Left kidney (tissue), 2 donors: ENCODE data around the gene ZIC1. TPM values are rescaled to one million over a fixed set of nuclear protein-coding genes. Genes with fewer than 3 reads are reported as not detected.

Experiments
- DNase-seq: peaks from one replicate; pipeline ENCODE4 v3.0.0-alpha.2; 2013
- polyA plus RNA-seq: library from polyadenylated mRNA; unstranded; fragments of 120-200 nt; gene quantifications from one replicate; pipeline ENCODE4 v1.2.1, GENCODE V29; 2013; ENCODE audit not compliant: insufficient read length

The ZIC1 gene
- polyA plus RNA-seq, 1 donor = 0.08 TPM

DNA sequence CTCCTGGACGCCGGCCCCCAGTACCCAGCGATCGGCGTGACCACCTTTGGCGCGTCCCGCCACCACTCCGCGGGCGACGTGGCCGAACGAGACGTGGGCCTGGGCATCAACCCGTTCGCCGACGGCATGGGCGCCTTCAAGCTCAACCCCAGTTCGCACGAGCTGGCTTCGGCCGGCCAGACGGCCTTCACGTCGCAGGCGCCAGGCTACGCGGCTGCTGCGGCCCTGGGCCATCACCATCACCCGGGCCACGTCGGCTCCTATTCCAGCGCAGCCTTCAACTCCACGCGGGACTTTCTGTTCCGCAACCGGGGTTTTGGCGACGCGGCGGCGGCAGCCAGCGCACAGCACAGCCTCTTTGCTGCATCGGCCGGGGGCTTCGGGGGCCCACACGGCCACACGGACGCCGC is 956 bp downstream of the ZIC1 start:
- no peak for DNase-seq

DNA sequence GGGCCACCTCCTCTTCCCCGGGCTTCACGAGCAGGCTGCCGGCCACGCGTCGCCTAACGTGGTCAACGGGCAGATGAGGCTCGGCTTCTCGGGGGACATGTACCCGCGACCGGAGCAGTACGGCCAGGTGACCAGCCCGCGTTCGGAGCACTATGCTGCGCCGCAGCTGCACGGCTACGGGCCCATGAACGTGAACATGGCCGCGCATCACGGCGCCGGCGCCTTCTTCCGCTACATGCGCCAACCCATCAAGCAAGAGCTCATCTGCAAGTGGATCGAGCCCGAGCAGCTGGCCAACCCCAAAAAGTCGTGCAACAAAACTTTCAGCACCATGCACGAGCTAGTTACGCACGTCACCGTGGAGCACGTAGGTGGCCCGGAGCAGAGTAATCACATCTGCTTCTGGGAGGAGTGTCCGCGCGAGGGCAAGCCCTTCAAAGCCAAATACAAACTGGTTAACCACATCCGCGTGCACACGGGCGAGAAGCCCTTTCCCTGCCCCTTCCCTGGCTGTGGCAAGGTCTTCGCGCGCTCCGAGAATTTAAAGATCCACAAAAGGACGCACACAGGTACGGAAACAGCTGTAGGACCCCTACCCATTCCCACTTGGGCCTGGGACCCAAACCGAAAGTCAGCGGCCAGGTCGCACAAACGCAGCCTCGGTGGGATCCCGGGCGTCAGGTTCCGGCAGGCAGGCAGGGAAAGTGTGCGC is 1.5 kb downstream of the ZIC1 start:
- DNase-seq = no peak

DNA sequence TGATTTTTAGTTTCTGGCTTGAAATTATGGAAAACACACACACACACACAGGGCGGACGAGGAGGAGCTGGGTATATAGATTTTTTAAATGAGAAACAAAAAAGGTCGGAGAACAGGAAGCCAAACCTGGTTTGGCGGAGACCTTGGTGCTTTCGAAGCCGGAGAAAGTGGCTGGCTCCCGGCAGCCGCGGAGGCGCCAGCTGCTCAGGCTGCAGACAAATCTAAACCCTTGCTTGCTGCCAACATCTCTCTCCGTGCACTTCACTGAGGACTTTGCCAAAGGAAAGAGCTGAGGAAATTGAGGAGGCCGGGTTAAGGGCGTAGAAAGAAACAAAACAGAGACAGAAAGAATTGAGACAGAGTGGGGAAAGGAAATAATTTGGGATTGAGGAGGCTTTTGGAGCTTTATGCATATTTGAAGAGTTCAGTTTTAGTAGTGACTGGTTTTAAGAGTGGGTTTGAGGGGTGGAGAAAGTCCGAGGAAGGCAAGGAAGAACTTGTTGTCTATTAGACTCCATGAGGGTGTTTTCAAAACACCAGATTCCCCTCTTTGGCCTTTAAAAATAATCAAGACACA is 2.2 kb downstream of the ZIC1 start:
- DNase-seq = no peak

DNA sequence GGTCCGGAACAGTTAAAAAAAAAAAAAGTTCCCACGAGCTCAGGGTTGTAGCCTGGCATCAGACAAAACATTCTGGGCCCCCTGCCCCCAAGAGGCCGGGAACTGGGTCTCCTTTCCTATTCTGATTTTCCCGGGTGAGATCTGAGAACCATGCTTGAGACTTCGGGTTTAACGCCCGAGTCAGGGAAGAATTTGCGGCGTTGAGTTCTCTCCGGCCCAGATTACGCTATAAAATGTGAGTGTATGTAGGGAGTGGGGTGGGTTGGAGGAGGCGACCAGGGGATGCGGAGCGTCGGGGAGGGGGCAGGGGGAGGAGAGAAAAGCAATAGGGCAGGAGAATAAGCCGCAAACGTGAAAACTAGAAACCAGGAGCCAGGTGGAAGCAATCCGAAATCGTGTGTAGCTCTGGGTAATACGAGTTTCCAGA is 2.7 kb downstream of the ZIC1 start:
- DNase-seq = no peak

DNA sequence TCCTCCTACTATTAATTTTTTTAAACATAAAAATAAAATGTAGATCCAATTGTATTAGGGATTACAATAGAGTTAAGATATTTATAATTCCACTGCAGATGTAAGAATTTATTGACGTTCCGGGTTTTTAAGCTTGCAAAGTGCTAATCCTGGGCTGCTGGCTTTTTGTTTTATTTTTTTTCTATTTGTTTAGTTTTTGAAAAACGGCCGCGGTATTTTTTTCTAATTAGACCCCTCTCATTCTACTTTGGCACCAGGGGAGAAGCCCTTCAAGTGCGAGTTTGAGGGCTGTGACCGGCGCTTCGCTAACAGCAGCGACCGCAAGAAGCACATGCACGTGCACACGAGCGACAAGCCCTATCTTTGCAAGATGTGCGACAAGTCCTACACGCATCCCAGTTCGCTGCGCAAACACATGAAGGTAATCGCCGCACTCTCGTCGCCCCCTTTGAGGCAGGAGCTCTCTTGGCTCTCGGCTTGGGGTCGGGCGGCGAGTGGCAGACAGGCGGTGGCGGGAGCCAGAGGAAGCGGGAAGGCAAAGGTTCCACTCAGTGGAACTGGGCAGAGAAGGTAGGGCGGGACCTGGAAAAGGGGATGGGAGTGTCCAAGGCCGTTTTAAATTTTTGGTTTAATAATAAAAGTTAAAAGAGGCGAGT is 3.2 kb downstream of the ZIC1 start:
- no peak for DNase-seq

DNA sequence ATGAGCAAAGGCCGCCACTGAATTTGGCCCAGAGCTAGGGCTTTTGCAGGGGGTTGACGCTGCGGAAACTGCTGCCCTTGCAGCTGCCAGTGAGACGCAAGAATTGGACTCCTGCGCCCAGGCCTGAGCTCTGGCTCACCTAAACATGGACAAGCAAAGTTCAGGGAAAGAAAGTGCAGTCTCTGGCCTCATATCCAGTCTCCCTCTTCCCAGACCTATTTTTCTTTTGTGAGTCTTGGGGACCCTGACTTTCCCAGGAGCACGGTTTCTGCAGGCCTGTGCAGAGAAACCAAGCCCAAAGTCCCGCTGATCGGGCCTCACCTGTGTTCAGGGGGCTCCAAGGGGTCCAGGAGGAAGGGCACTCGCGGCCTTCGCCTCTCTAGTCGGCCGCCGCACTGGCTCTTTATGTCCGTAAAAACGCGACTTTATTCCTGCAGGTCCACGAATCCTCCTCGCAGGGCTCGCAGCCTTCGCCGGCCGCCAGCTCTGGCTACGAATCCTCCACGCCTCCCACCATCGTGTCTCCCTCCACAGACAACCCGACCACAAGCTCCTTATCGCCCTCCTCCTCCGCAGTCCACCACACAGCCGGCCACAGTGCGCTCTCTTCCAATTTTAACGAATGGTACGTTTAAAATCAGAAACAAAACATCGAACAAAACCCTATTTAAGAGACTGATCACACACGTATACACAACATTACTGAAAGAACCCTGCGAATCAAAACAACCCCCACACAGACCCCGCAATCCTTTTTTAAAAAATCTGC is 3.9 kb downstream of the ZIC1 start:
- no peak for DNase-seq

DNA sequence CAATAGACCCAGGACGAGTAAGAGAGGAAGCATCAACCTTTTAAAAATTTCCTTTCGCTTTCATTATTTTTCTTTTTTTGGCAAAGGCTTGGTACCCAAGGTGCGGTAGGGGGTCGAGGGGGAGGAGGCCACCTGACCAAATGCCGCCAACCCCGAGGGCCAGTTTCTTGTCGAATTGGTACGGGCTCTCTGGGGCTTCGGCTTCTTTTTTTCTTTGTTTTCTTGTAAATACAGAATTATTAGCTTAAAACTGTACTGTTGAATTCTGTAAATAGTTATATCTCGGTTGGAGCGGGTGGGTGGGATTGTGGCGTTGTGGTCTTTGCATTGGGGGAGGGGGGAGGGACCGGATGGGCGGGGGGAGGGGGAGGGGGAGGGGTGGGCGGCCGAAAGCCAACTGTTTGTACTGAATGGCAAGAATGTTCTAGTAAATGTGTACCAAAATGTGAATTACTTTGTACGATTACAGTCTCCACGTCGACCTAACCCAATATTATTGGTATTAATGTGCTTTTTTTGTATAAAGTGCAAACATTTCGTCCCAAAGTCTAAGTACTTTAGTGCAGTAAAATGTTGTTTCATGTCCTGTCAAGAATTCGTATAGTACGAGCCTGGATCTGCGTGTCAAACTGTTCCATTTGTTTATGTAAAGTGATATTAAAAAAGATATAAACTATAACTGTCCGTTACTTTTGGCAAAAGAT is 4.7 kb downstream of the ZIC1 start:
- DNase-seq = no peak

DNA sequence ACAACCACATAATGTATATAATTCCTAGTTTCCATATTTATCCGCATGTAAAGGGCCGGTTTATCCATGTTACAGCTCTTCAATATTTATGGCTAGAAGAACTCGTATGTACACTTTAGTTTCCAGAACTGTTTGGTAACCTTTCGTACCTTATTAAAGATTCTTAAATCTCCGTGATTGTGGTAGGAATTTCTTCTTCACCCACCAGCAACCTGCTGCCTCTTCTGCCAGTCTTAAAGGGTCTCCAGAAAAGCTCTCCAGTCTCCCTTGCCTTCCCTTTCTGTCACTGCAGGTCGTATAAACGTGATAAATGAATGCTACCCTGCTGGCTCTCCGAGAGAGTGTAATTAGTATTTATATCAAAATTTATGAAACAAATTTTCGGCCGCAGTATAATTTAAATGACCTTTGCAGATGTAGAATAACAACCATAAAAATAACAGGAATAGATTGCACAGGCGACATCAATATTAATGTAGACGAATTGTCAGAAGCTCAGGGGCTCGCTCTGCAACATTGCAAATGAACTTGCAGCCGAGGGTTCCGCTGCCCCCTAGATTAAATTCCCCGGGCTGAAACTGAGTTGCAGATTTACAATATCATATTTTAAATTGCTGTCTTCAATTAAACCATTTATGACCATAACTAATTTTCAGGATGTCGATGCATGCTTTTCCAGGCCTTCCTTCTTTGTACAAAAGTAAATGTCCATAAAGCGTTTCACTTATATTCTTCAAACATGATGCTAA is 5.4 kb downstream of the ZIC1 start:
- DNase-seq = no peak

DNA sequence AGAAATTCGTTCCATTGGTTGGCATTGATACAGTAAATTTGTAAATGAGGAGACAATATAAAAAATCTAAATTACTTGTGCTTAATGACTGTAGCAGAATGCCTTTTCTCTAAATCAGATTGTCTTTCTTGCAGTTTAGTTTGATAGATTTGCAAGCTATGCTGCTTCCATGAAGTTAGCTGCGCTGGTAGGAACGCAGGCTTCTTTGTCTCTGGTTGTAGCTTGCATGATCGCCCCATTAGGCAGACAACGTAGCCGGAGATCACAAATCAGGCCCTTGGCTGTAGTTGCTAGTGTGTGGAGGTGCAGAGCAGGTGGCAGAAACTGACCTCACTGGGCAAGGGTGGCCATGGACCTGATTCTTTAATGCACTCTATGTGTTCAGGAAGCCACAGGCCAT is 6.1 kb downstream of the ZIC1 start:
- DNase-seq = no peak

DNA sequence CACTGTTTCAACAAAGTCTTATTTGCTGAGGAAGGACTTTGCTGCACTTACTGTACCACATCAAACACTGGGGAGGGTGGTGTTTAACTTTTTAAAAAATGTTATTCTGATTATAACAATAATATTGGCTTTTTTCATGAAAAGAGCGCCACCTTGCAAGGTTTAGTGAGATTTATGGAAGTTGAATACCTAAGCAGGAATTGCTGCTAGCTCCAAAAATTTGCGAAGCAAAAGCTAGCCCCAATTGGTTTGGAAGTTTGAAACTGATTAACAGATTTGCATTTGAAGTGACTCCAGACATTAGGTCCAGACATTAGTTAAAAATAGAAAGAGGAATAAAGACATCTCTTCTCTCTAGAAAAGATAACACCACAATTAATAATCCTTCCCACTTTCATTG is 6.7 kb downstream of the ZIC1 start:
- DNase-seq = no peak

DNA sequence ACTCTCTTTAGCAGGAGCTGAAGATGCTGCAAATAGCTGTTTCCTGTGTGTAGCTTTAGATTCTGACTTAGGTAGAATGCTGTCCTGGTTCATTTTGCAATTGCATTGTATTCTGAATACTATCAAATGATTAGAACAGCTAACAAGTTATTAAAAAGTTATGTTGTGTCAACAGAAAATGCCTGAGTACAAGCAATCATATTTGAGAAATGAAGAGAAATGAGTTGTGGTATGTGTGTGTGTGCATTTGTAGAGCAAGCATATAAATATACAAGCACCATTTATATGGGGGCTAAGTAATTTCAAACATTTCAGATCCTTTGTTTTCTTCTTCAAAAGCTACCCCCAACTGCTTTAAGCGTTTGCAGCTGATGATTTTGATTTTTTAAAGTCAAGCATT is 7.8 kb downstream of the ZIC1 start:
- DNase-seq = no peak

DNA sequence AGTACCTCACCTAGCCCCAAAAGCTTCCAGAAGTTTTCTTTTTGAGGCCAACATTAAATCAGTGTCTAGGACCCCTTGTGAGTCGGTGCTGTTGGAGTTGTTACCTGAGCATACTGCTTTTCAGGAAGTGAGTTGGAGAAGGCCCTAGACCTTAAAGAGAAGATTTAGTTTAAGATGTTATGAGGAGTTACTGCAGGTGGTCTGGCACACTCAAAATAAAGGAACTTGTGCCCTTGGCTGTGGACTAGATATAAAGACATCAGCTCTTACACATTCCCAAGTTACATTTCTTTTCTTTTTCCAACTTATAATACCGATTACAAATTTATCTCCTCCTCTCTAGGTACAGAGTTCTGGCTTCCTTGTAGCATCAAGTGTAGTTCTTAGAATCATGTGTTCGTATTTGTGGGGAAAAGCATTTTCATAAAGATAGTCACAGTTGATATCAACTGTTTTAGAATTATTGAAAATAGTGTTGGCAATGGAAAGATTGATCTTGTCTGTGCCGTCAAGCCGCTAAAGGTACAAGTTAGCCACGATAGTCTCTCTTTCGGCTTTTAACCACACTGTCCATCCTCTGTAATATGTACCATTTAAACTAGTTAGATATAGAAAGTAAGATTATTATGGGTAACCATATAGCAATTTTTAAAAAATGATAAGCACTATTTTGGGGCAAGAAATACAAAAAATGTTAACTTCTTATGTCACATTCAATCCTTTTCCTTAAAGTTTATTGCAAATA is 8.6 kb downstream of the ZIC1 start:
- no peak for DNase-seq

DNA sequence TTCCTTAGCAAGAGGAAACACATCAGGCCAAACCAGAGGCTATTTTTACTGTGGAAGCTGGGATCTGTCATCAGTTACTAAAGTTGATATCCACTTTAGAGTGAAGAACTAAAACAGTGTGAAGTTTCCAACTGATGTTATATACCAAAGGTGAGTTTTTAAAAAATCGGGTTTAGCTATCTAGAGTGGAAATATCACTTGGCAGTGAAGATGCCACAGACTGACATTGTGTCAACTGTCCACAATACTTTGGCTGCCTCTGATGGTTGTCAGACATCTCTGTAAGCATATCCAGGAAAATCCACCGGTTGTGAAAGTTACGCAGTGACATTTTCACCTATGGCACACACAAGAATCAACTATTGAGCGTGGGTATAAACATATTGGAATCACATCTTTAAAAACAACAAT is 9.2 kb downstream of the ZIC1 start:
- no peak for DNase-seq

DNA sequence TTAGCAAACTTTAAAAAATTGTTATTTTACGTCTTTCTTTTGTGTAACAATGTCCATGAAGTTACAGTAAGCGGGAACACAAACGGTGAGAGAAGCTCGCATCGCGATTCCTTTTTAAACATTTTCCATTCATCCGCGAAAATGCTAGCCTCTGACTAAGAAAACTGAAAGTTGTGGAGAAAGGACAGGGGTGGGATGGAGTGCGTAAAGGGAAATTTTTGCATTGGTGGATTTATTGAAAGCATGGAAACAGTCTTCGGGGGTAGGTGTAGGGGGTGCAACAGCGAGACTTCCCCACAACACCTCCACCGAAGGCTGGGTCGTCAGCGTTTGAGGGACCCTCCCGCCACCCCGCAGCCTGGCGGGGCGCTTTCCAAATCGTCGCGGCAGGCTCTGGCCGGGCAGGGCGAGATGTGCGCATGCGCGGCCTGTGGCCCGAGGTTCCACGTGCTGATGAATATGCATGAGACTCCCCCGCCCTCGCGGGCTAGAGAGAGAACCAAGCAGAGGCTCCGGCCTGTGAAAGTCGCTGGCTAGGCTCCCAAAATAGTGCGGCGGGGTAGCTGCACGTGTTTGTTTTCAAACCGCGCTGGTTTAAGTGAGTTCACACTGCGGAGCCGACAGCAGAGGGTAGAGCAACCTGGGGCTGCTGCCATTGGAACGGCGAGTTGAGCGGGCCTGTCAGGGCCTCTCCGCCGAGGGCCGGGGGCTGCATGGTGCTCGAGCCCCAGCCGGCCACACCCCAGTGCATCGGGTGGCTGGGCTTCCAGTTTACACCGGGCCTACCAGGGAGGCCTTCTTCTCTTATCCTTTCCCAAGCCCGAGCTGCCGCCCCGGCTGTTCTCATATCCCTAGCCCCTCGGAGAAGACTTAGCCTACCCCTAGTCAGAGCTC is 9.9 kb downstream of the ZIC1 start:
- DNase-seq = no peak

DNA sequence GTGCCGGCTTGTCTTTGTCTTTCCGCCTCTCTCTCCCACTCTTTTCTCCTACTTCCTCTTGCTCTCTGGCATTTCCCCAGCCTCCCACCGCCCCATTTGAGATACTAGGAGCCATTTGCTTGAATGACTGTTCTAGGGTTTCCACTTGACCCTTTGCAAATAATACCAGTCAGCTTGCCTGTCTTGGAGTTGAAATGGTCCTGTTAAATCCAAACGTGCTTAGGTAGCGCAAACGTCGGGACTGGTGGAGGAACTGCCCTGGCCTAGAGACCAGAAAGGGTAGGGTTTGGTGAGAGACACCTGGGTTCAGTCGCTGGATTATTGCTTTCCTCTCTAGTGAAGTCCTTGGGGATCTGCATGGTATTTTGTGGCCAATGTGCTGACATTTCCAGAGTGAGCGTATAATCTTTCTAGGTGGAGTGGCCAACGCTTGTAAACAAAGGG is 10.6 kb downstream of the ZIC1 start:
- no peak for DNase-seq

DNA sequence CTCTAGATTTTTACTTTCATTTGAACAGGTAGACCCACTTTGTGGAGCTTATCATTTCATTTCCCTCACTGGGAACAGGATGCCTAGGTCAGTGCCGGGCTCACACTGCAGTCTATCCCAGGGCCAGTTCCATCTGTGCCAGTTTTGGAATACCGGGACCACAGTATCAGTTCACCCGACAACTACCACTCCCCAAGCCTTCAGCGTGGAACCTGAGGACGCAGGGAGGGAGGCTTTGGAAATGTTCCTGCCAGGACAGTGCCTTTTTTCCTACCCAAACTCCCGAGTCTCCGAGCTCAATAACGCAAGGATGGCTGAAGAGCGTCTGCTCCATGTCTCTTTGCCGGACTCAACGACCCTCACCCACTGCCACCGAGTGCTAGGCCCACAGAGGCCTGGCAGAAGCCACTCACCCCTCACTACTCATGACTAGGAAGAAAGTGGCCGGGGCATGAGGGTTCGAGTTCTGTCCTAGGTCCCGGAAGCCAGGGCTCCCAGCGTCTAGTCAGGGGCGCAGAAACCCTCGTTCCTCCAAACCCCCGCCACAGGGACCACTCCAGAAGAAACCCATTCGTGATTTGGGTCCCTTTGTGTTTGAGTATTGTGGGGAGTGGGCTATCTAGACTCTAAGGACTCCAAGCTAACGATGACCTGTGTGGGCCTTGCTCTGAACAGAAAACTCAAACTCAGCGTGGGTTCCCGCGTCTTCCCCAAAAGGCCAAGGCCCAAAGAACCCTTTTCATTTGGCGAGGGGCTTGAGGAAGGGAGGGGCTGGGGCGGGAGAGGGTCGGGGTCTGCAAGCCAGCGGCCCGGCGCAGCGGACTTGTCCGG is 11.4 kb downstream of the ZIC1 start:
- DNase-seq = no peak

DNA sequence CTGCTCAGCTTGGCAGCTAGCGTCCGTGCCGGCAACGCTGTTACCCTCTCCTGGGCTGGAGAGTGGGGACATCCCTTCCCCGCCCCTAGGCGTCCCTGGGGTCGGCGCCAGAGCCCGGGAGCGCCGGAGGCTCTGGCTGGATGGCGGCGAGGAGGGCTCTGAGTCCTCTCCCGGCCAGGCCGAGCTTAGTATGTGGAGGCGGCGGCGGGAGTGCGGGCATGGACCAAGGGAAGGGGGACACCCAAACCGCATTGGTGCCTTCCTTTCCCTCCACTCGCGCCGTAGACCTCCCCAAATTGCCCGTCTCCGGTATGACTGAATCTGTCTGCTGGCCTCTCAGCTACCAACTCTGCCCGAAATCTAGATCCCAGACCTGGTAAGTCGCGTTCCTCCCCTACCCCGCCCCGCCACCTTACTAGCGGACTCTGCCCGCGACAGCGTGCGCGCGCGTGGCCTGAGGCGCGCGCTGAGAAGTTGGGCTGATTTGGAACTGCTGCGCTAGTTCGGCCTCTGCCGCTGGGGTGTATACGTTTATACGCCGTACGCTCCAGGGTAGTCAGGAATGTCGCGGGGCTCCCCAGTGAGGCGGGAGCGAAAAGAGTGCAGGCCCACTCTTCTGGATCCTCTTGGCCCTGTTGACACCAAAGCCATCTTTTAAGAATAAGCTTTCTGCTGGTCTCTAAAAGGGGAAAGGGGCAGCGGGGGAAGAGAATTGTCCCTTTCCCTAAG is 12.2 kb downstream of the ZIC1 start:
- DNase-seq = no peak

DNA sequence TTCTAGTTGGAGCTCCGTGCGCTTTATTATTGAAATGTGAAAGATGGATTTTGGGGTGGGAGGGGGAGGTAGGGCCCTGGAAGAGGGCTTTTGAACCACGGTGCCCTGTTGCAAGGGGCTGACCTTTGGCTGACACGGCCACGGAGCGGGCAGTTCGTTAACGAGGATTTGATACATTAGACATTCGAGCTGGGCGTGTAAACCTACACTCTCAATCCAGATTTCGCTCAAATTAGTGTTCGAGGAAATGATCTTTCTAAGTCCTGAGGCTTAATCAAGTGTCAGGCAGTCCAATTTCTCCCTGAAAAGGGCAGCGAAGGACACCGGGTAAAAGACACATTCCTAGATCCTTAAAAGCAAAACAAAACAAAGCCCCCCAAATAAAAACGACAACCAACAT is 13.0 kb downstream of the ZIC1 start:
- DNase-seq = no peak
